Astrocyte (in vitro differentiated cells and primary cell): ENCODE results near the gene C2orf42.
"Not testable (repeated sequence)": the region's sequence is repeated elsewhere in the genome, so short reads cannot be mapped to it uniquely, and the experiment has no call there.

Source experiments
- EZH2 ChIP-seq: IDR thresholded peaks from 2 replicates; pipeline ENCODE4 v1.6.1; 2012; ENCODE audit warnings: mild to moderate bottlenecking, low read length, inconsistent platforms; ENCODE audit not compliant: insufficient read depth
- TF ChIP-seq, protein P1 (sequence below): IDR thresholded peaks from 2 replicates; pipeline ENCODE4 v1.5.1; 2011; ENCODE audit warnings: low read depth, mild to moderate bottlenecking, inconsistent platforms, low read length, moderate library complexity; ENCODE audit not compliant: insufficient read depth

- TF ChIP-seq, protein P1, sequence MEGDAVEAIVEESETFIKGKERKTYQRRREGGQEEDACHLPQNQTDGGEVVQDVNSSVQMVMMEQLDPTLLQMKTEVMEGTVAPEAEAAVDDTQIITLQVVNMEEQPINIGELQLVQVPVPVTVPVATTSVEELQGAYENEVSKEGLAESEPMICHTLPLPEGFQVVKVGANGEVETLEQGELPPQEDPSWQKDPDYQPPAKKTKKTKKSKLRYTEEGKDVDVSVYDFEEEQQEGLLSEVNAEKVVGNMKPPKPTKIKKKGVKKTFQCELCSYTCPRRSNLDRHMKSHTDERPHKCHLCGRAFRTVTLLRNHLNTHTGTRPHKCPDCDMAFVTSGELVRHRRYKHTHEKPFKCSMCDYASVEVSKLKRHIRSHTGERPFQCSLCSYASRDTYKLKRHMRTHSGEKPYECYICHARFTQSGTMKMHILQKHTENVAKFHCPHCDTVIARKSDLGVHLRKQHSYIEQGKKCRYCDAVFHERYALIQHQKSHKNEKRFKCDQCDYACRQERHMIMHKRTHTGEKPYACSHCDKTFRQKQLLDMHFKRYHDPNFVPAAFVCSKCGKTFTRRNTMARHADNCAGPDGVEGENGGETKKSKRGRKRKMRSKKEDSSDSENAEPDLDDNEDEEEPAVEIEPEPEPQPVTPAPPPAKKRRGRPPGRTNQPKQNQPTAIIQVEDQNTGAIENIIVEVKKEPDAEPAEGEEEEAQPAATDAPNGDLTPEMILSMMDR: not testable (repeated sequence)
- not testable (repeated sequence) for TF ChIP-seq EZH2
Observed at GRCh38 chr2:70106138-70106537, 84.7 kb downstream of the C2orf42 start.
